GM12872 (cell line): ENCODE data around the gene SMTNL2.

Source experiments
- CTCF ChIP-seq: IDR thresholded peaks from 3 replicates; pipeline ENCODE4 v1.5.1; 2011; ENCODE audit warnings: low read depth, mild to moderate bottlenecking, low read length, moderate library complexity; ENCODE audit not compliant: insufficient read depth

Gene SMTNL2

DNA sequence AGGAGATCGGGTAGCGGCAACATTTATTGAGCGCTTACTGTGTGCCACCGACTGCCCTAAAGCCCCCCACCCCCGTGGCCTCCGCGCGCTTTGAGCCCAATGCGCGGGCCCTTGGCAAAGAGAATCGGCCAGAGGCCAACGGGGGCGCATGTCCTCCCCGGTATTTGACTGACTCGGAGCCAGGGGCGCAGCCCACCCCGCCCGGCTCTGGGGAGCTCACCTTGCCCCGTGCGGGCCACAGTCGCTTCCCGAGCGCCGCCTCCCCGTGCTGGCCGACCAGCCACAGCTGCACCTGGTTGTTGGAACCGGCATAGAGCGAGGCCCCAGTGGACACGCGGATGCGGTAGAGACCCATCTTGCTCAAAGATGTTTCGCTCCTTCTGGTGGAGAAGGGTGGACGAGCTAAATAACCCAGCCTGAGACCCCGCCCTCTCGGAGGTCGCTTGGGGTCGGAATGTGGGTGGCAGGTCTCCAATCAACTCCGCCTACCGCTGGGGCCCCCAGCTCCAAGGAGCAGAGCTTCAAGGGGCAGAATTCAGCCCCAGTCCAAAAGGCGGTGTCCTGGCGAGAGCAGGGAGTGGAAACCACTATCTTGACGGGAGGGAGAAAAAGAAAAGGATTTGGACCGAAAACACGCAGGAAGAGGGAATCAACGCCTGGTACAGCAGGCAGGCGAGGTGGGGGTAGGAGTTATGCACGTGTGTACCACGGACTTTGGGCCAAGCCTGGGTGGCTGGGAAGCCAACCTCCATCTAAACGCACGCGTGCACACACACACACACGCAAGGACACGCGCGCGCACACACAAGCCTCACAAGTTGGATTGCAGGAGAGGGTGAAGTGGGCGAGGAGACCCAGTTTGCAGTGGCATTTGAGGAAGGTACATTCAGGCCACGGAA, 57.2 kb downstream of the SMTNL2 start, which contains the start of gene ALOX15:
Gene ALOX15 (minus strand): TSS at position 382 of the 899 bp plus-strand sequence. CDS start 27 bp downstream, at position 355.
- no peak for TF ChIP-seq CTCF

DNA sequence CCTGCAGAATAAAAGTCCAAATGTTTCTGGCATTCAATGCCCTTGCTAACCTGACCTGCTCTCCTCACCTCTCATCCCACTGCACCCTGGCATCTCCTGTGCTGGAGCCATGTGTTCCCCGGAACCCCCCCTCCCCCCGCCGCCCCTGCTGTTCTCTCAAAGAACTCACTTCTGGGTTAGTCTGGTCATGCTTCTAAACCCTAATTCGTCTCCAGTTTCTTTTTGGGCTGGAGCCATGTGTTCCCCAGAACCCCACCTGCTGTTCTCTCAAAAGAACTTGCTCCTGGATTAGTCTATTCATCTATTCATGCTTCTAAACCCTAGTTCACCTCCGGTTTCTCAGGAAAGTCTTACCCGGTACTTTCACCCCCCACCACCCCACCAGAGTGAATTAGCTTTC, 58.0 kb downstream of the SMTNL2 start:
- no peak for TF ChIP-seq CTCF

DNA sequence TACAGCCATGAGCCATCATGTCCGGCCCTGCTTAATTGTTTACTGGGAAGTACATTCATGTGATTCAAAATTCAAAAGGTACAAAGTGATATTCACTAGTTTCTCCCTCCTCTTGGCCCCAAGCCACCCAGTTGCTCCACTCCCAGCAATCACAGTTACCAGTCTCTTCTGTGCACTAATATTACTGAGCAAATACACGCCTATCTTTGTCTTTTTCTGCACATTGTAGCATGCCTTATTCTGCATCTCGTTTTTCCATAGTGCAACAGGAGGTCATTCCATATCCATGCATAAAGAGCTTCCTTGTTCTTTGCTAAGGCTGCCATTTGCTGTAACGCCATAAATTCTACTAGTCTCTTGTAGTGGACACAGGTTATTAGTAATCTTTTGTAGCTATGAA, 59.3 kb downstream of the SMTNL2 start:
- TF ChIP-seq CTCF, result no peak

GRCh38 chr17:4645642-4646041, 61.3 kb downstream of the SMTNL2 start:
- no peak for TF ChIP-seq CTCF

GRCh38 chr17:4648741-4649140, 64.4 kb downstream of the SMTNL2 start:
- TF ChIP-seq CTCF, result no peak

DNA sequence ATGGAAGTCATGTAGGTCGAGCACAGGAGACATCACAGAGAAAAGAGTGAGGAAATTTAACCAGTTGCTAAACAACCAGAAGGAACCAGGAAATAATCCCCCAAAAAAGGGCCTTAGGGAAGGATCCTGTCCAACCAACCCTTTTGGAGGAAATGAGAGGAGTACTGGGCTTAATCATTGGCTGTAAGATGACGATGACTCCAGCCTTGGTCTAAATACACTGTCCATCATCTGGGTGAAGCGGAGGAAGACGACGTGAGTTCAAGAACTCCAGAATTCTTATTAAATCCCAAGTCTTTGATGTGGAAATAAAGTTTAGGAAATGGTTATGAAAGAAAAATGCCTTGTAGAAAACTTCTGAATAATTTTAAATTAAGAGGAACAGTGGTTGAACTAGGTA, 68.7 kb downstream of the SMTNL2 start:
- no peak for TF ChIP-seq CTCF

GRCh38 chr17:4657678-4658077, 73.3 kb downstream of the SMTNL2 start:
- no peak for TF ChIP-seq CTCF
